Vagina (tissue), 2 donors: Measurements from ENCODE around the gene CD79B.
"Not testable (repeated sequence)": the region's sequence is repeated elsewhere in the genome, so short reads cannot be mapped to it uniquely, and the experiment has no call there.

ENCODE experiments used
- POLR2A ChIP-seq, 2 donors: fragments of 450-650 bp; IDR thresholded peaks; one replicate each; pipeline ENCODE4 v1.6.1; 2017; ENCODE audit warnings: antibody characterized with exemption in 2 of 2, mild to moderate bottlenecking in 2 of 2, moderate library complexity in 2 of 2
- POLR2AphosphoS5 ChIP-seq, 2 donors: sonication (generic); formaldehyde crosslinking; IDR thresholded peaks; one replicate each; pipeline ENCODE4 v1.9.0; 2017; ENCODE audit warnings: antibody characterized with exemption in 2 of 2, mild to moderate bottlenecking in 2 of 2, low read depth in 1 of 2; ENCODE audit not compliant: insufficient read depth in 1 of 2
- TF ChIP-seq, protein P1 (sequence below), 3 experiments: fragments of 450-650 bp in 2 of 3; fragments of 200-600 bp in 1 of 3; sonication (generic) in 1 of 3; IDR thresholded peaks; one replicate each; pipeline ENCODE4 v1.5.1; 2017 to 2019; ENCODE audit warnings: antibody characterized with exemption in 3 of 3, mild to moderate bottlenecking in 2 of 3, moderate library complexity in 2 of 3

DNA sequence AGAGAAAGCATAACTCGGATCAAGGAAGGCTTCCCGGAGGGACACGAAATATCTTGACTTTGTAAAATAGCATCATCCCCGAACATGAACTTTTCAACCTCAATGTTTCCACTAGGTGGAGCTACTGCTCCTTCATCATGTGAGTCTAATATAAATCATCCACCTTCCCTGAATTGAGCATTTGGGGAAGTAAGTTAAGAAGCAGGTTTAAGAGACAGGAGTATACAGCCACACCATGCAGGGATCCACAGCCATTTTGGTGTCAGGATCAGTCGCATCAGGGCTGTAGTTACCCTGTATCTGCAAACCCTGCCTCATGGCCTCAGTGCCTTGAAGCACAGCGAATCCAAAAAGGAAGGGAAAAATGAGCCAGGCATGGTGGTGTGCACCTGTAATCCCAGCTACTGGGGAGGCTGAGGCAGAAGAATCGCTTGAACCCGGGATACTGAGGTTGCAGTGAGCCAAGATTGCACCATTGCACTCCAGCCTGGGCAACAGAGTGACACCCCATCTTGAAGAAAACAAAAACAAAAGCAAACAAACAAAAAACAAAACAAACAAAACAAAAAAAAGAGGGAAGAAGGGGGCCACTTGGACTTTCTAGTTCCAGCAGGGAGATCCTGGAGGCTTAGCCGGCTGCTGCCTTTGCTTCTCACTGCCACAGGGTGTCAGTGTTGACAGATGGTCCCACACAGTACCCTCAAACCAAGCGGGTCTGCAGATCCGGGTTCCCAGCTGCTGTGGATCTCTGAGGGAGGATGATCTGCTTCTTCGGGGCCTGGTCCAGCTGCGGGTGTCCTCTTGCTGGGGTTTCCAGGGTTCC is 42.9 kb downstream of the CD79B start:
- TF ChIP-seq, protein P1, sequence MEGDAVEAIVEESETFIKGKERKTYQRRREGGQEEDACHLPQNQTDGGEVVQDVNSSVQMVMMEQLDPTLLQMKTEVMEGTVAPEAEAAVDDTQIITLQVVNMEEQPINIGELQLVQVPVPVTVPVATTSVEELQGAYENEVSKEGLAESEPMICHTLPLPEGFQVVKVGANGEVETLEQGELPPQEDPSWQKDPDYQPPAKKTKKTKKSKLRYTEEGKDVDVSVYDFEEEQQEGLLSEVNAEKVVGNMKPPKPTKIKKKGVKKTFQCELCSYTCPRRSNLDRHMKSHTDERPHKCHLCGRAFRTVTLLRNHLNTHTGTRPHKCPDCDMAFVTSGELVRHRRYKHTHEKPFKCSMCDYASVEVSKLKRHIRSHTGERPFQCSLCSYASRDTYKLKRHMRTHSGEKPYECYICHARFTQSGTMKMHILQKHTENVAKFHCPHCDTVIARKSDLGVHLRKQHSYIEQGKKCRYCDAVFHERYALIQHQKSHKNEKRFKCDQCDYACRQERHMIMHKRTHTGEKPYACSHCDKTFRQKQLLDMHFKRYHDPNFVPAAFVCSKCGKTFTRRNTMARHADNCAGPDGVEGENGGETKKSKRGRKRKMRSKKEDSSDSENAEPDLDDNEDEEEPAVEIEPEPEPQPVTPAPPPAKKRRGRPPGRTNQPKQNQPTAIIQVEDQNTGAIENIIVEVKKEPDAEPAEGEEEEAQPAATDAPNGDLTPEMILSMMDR (IDR thresholded peaks at IDR 0.05) = peak in 1 of 3 experiments; percentile 16
- not testable (repeated sequence) for TF ChIP-seq POLR2A (IDR thresholded peaks at IDR 0.05); POLR2AphosphoS5 (IDR thresholded peaks at IDR 0.05; ENCODE audit: insufficient read depth in 1 of 2, low read depth in 1 of 2)
